ENCODE measurements around the gene CNTNAP4.

CNTNAP4 gene

DNA sequence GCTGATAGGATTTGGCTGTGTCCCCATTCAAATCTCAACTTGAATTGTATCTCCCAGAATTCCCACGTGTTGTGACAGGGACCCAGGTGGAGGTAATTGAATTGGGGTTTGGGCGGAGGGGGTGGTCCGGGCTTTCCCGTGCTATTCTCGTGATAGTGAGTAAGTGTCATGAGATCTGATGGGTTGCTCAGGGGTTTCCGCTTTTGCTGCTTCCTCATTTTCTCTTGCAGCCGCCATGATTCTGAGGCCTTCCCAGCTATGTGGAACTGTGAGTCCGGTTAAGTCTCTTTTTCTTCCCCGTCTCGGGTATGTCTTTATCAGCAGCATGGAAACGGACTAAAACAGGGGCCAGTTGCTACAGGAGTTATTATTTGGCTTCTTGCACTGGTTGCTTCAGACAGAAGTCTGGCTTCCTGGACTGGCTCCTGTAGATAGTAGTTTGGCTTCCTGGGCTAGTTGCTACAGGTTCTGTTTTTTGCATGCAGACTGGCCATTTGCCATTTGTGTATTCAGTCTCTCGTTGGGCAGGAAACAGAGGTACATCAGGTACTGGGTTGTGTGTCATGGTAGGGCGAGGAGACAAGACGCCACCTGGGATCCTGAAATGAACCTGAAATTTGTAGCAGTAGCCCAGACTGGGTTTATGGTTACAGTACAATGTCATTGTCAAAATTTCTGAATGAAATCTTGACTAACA lies 32.6 kb downstream of the CNTNAP4 start:
- no peak for DNase-seq

DNA sequence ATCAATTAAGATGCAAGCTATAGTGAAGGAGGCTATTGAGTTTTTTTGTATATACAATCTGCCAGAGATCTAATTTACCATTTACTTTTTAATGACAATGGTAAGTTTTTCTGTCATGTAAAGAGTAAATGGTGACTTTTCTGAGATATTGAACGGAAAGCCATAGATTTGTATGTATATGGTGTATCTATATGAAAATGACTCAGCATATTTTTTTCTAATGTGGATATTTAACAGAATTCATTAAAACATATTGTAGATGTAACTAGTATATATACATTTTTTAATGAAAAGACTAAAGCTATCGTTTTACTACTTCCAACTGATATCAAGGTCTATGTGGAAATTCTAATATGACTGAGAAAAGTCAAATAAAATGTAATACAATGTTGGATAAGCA lies 34.1 kb downstream of the CNTNAP4 start:
- DNase-seq: no peak

DNA sequence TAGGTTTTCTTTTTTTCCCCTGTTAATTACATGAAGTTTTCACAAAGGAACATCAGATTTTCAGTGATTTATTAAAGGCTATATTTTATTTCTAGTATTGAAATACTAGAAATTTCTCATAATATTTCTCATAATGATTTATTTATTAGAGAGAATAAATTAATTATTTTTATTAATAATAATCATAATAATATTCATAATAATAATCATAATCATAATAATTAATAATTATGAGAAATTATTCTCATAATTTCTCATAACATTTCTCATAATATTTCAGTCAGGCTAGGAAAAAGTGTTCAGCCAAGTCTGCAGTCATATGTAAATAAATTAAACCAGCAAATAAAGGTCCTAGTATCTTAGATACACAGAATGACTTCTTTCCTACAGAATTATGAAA lies 41.4 kb downstream of the CNTNAP4 start:
- no peak for DNase-seq

DNA sequence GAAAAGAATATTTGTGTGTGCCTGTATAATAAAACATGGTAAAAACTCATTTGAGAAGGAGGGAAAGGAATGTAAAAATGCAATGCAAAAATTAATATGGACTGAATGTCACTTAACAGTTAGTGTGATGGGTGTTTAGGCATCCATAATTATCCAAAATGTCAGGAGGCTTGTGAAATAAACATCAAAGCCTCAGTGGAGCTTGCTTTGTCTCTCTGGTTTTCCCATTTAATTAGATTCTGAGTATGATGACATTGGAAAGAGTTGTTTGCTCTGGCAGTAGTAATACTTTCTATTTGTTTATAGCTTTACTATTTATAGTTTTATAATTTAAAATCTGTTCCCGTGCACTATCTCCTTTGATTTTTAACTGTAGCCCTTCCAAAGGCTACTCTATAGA lies 51.9 kb downstream of the CNTNAP4 start:
- no peak for DNase-seq

DNA sequence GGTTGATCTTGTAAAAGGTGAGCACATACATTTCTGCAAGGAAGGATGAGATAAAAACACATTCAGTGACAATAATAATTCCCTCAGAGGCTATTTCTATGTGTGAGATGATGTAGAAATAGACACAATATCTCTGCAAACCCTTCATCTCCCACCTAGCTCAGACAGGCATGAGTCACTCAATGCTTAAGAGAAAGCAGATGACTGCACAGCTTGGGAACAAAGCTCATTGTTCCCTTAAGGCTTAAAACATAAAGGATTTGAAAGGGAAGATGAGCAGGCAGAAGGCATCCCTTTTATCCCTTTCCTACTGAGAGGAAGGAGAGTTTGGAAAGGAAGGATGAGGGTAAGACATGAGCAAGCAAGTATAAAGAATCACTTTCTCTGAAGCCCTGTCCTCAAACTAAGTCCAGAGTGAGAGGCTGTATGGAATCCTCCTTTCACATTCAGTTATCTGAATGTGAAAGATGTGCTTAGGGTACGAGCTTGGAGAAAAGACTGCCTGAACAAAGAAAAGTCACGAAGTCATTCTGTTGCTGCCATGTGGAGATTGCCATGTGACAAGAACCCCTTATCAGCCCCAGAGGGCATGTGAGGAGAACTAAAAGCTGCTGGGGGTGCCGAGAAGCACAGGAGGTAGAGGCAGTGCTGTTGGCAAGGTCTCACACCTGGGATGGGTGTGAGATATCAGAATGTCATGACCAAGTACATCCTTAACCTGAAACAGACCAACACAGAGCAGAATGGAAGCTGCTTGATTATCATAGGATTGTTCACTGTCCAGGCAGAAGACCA lies 58.2 kb downstream of the CNTNAP4 start:
- DNase-seq: no peak

DNA sequence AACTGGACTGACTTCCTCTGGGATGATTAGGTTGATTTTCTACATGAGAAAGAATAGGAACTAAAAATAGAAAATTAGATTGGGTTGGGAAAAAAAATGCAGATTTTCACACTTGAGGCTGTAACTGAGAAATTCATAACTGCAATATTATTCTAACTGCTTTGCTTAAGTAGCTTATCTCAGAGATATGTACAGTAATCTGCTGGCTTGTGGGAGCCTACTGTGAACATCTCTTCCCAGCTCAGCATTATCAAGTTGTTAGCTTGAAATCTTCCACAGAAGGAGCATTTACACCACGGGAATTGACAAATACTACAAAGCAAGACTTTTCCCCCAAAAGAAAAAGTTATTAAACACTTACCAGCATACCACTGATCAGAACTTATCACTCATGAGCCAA lies 58.9 kb downstream of the CNTNAP4 start:
- no peak for DNase-seq

DNA sequence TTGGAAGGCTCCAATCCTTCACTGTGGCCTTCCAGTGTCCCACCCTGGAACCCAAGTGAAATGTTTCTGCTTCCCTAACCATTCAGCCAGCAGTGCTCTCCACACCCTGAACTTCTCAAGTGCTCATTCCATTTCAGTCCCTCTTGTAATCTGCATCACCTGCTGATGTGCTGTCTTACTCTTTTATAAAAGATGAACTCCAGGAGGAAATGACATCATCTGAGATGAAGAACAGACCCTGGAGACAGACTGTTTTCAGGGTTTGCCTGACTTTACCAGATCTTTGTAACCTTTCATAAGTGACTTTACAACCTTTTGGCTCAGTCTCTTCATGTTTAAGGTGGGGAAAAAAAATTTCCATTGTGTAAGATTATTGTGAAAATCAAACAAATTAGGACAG lies 61.3 kb downstream of the CNTNAP4 start:
- DNase-seq: no peak

DNA sequence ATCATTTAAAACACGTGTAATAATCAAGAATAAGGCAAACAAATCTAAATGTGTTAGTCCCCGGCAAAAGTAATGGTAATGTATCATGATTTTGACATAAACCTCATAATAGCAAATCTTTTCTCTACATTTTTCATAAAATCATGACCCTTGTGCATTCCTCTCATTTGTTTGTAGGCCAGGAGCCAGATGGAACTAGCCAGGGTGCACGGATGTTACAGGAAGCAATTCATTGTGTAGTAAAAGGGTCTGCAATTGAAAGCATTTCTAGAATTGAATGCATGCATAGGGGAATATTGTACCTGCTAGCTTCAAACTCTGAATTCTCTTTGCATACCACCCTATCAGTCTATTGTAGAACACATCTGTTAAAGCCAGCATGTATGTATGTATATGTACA lies 66.6 kb downstream of the CNTNAP4 start:
- no peak for DNase-seq

DNA sequence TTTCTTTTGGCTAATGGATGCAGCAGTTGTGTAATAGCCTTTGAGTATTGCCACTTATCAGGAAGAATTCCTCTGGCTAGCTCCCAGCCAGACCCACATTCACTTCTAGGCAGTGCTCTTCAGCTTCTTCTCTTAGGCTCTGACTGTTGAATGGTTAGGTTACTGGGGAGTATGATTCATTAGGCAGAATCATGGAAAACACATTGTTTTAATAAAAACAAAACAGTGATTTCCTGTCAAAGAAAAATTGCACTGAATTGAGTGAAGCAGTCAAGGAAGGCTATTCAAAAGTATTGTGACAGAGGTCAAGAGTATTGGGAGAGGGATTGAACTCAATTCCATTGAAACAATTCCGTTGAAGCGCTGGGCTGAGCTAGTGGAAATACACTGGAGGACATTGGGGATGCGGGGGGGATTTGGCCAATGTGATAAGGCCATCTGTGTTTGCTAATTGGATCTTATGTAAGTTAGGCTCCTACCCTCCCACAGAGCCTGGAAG lies 68.0 kb downstream of the CNTNAP4 start:
- DNase-seq: no peak

DNA sequence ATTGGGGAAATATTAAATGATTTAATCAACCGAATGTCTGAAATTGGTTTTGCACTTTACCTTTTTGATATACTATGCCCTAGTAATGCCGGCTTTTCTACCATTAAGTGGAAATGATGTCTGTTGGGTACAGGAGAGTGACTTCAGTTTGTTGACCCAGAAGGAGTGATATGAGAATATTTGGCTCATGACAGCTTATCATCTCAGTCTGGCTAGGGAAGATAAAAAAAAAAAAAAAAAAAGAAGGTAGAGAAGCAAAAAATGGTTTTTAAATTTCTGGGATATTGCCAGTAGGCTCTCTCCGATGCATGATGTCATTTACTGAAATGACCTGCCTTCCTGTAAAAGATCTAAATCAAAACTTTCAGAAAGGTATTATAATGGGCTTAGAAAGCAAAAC lies 69.0 kb downstream of the CNTNAP4 start:
- DNase-seq: no peak

DNA sequence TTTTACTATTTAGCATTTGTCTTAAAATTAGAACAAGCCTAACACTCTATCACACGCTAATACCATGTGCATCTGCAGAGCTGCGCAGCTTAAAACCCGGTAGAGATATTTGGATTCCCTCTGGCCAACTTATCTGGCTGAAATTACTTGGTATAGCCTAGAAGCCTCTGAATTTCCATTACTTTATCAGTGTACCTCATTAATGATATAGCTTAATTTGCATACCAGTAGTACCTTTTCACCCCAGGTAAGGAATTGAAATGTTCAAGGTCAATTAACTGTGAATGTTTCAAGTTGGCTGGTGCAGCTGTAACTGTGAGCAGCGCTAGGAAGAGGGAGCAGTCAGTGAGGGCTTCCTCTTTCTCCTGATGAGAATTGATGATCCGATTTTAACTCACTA lies 74.2 kb downstream of the CNTNAP4 start:
- DNase-seq: no peak

DNA sequence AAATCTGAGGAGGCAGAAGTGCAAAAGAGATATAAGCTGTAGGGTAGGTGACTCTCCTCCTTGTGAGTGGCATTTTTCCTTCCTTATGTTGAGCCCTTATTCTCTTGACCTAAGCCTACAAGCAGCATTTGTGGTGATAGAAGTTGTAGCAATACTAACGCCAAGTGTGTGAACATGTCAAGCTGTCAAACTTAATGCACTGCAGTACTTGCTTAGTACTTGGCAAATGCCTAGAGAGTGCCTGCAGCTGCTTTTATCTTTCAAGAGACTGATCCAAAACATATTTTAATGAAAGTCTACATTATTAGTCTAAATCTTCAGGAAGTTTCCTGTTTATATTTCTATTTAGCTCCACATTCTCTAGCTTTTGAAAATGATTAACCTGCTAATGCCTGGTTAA lies 83.2 kb downstream of the CNTNAP4 start:
- no peak for DNase-seq

DNA sequence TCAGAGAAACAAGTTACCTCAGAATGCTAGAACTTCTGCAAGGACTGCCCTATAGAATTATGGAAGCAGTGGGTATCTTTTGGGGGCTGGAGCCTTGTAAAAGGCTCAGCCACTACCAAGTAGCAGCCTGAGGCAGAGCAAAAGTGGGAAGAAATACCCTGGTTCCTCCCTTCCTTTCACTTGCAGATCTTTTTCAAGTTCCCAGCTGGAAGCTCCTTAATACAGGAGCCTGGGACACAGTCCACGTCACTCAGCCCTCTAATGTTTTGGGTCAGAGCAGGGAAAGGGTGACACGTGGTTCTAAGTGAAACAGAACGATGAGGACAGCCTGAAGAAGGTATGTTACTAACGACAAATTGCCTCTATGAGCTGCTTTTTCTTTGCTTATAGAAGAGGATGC lies 93.1 kb downstream of the CNTNAP4 start:
- DNase-seq: no peak

DNA sequence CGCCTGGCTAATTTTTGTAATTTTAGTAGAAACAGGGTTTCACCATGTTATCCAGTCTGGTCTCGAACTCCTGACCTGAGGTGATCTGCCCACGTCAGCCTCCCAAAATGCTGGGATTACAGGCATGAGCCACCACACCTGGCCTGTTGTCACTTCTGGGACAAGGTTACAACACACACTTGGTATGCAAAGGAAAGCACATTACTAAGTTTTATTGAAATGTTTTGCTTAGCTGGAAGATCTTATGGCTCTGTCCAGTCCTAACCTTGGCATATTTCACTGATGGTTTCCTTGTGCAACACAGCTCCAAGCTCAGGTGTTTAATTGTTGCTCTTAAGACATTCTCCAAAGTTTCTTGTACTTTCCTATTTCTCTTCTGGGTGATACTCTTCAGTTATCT lies 94.2 kb downstream of the CNTNAP4 start:
- DNase-seq: no peak

DNA sequence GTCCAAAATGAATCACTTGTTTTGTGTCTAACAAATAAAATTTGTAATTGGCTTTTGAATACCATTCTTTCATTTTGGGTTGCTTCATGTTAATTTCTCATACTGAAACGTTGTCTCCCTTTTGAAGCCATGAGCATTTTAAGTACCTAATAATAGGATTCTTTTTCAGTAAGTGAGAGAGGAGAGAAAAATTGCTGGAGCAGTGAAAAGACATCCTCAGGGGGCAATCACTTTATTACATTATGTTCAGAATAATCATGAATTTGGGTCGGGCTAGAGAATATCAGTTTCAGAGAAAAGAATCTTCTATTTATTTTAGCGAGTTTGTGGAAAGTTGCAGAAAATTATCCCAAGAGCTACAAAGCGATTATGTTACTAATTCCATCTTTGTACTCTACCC lies 96.8 kb downstream of the CNTNAP4 start:
- no peak for DNase-seq

DNA sequence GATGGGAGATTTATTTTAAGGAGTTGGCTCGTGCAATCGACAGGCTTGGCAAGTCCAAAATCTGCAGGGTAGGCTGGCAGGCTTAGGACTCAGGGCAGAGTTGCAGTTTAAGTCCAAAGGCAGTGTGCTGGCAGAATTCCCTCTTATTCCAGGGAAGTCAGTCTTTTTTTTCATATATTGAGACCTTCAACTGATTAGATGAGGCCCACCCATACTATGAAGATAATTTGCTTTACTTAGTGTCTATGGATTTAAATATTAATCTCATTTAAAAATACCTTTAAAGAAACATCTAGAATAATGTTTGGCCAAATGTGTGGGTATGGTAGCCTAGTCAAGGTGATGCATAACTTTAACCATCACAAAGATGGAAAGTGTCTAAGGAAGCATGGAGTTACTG lies 99.8 kb downstream of the CNTNAP4 start:
- no peak for DNase-seq

DNA sequence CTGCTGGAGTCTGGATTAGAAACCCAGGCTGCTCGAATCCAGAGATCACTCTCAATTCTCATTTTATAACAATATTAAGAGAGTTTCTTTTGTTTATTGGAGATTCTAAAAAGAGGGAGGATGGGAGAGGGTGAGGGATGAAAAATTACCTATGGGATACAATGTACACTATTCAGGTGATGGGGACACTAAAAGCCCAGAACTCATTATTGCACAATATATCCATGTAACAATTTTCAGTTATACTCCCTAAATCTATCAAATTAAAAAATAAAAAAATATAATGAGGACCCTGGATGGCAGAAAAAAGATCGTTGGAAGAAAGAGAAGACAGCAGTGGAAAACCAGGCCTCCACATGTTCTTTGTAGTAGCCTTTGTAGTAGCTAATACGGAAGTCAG lies 100.8 kb downstream of the CNTNAP4 start:
- no peak for DNase-seq

DNA sequence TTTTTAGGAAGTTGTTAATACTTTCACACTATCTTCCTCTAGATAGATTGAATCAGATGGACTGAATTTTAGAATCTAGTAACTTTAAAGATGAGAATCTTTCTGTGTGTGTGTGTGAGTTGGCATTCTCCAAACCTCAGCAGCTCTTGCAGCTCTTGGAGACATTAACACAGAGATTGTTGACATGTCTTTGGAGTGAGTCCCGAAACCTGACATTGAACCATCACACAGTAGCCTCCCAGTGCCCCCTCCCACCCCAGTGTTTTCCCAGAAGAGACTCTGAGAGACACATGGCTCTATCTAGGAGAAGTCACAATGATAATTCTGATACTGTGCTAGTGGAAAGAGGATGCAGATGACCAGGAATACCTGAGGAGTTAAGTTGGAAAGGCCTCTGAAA lies 103.9 kb downstream of the CNTNAP4 start:
- DNase-seq: no peak

DNA sequence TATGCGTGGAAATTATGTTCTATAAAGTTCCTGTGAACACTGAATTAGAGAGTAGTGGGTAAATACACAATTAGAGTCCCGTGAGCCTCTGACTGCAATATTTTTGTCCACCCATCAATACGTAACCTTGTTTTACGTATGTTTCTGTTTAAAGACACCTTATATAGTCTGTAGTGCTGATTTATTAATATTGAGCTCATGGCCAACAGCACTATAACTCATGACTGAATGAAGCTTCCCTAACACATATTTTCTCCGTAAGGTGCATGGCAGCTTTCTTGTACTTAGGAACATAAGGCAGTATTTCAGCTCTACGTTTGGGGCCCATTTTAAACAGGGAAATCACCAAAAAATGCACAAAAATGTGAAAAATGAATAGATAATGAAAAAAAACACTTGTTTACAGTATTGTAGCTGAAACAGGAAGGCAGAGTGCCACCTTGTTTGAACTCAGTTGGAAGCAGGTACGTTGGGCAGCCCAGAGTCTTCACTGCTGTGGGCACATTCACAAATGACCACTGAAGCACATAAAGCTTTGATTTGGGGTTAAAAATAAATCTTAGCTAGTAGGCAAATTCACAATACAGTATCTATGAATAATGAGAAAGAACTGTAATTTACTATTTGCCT lies 108.5 kb downstream of the CNTNAP4 start:
- no peak for DNase-seq

DNA sequence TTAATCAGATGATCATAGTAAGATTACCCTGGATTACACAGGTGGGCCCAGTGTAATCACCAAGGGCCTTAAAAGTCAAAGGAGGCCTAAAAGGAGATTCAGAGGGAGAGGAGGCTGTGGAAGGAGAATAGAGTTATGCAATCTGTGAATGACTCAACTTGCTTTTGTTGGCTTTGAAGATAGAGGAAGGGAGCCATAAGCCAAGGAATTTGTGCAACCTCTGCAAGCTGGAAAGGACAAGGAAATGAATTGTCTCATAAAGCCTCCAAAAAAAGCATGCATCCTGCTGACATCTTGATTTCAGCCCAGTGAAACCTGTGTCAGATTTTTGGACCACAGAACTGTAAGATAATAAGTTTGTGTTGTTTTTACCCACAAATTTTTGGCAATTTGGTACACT lies 109.6 kb downstream of the CNTNAP4 start:
- DNase-seq: no peak

DNA sequence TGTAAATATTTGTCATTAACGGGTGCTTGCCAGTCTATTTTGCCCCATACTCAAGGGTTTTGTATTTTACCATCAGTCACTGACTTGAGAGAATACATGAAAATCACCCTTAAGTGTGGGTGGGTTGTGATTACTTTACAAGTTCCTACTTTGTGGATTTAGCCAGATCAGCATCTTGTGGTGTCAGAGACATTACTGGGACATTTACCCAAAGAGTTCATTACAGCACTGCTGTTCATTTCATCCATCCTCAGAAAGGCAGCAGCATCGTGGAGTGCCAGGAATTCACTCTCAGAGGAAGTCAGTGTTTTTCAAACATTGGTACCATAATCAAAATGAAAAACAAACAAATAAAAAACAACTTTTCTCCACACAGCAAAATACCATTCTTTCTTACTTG lies 110.8 kb downstream of the CNTNAP4 start:
- no peak for DNase-seq

DNA sequence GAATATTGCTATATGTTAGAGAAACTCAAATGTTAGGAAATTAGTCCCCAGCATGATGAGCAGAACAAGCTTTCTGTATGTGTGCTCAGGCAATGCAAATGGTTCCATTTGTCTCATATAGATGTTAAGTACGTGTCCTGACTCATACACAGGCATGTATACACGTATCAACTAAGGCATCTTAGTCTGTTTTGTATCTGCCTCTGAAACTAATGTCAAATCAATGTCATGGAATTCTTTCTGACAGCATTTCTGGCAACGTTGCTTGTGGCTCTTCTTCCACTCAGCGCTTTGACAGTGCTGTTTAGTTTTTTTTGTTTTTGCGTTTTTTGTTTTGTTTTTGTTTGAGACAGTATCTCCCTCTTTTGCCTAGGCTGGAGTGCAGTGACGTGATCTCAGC lies 111.9 kb downstream of the CNTNAP4 start:
- no peak for DNase-seq

DNA sequence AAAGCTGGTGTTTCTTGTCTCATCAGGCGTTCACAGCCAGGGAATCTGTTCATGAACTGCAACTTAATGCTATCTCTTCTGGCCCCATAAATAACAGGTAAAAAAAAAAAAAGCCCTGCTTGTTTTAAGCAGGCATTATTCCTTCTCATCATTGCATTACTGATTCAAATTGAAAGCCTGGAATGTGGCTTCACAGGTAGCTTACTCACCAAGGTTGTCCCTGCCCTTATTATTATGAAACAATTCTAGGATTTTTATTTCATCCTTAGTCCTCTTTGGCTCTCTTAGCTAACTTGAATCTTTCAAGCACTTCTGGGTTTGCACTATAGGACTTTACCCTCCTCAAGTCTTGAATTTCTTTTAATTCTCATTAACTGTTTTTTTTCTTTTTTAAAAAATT lies 113.3 kb downstream of the CNTNAP4 start:
- DNase-seq: no peak

DNA sequence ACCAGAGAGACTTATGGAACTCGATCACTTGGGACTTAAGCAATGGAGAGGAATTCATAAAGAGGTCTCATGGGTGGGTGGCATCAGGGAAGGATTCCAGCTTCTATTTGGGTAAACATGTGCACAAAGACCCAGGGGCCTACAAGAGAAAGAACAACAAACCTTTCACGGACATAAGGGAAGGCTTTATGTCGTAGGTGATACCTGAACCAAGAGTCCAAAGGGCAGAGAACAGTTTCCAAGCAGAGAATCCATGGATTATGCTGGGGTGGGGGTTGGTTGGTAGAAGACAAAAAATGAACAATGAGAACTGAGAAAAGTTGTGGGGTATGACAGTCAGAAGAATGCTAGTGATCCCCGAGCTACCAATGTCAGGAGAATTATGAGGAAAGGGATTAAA lies 119.8 kb downstream of the CNTNAP4 start:
- no peak for DNase-seq

Measured in CD4-positive, alpha-beta T cell treated with Interleukin-15 for 1 hour (primary cell).